Colonic mucosa (tissue), 4 donors: Measurements from ENCODE around the gene YBX2. TPM values are rescaled to one million over a fixed set of nuclear protein-coding genes. Genes with fewer than 3 reads are reported as not detected.
A peak's percentile ranks its signal among the peaks of the same experiment; 100 is the strongest.

ENCODE experiments used
- DNase-seq: peaks from one replicate; pipeline ENCODE4 v3.0.0-alpha.2; 2020
- H3K27ac ChIP-seq: fragments of 200-600 bp; one replicate; pipeline ENCODE4 v1.8.0; 2021
- H3K27me3 ChIP-seq: fragments of 200-600 bp; one replicate; pipeline ENCODE4 v1.8.0; 2021
- H3K36me3 ChIP-seq: fragments of 200-600 bp; one replicate; pipeline ENCODE4 v1.8.0; 2021
- H3K4me1 ChIP-seq: fragments of 200-600 bp; one replicate; pipeline ENCODE4 v1.8.0; 2021; ENCODE audit warnings: mild to moderate bottlenecking
- H3K4me3 ChIP-seq: fragments of 200-600 bp; one replicate; pipeline ENCODE4 v1.8.0; 2021
- H3K9ac ChIP-seq, 2 donors: one replicate each; pipeline ENCODE4 v1.7.0; 2013; ENCODE audit warnings: control low read depth in 2 of 2, low read depth in 2 of 2, low read length in 2 of 2
- H3K9me3 ChIP-seq: fragments of 200-600 bp; one replicate; pipeline ENCODE4 v1.8.0; 2021
- CTCF ChIP-seq: fragments of 200-600 bp; IDR thresholded peaks from one replicate; pipeline ENCODE4 v1.8.0; 2022; ENCODE audit warnings: antibody characterized with exemption, mild to moderate bottlenecking
- intact Hi-C: fragments of 100-400 bp; cut with DNase I; formaldehyde crosslinking; loops from one replicate; pipeline ENCODE4 v1.14.1; 2022
- total RNA-seq, 2 donors: library from RNA; stranded (reverse); fragmentation: NEBNext Ultra II Directional in 1 of 2; extraction: Animal tissue kit (Norgen Biotek cat#: 25700) in 1 of 2; gene quantifications; one replicate each; pipeline ENCODE4 v1.2.1, GENCODE V29; 2021
- donor health status: healthy.
- donor health status: DM: no; HTN: no; CAD: no.
- donor health status: DM: no; HTN: no; CAD: no.

Gene YBX2
- total RNA-seq, 2 donors from 2014 or later = 22.1 to 40.4 TPM

DNA sequence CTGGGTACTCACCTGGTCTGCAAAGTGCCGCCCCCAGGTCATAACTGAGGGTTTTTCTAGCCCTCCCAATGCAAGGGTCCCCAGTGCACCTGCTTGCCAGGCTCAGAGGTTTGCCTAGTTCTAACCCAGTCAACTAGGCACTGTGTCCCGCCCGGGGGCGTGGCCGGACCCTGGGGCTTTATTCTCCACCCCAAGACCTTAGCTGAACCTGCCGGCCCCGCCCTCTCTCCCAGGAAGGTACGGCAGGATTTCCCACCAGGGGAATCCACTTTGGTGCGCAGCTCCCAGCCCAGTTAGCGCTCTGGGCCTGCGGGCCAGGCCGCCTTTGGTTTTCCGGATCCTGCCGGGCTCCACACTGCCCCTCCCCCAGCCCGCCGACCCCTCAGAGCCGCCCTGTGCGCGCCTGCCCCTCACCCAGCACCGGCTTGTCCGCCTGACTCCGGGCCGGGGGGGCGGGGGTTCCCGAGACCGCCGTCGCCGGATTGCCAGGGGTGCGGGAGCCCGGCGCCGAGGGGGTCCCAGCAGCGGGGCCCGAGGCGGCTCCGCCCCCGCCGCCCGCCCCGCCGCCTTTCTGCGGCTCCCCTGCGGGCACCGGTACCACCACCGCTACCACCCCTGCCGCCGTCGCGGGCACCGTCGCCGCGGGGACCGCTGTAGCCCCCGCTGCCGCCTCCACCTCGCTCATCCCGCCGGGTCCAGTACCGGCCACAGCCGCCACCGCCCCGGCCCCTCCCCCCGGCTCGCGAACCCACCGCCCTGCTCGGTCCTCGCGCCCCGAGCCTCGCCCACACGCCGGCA, 424 bp downstream of the YBX2 start:
- H3K27me3 ChIP-seq = peaks cover 4% of the 10 kb centered on the region
- TF ChIP-seq CTCF = no peak
- H3K4me1 ChIP-seq = peaks cover 16% of the 10 kb centered on the region
- H3K9ac ChIP-seq = peak overlapping the region; percentile 43 to 70
- peak; percentile 94 for DNase-seq
- intact Hi-C loops = no loop called here
- H3K9me3 ChIP-seq = no peaks in the 10 kb centered on the region
- H3K36me3 ChIP-seq = no peaks in the 10 kb centered on the region
- H3K27ac ChIP-seq = peak overlapping the region; percentile 76
- H3K4me3 ChIP-seq = peak overlapping the region; percentile 26

- peak overlapping the region in 1 of 2 donors; percentile 70 for H3K9ac ChIP-seq
These were observed 1.3 kb downstream of the YBX2 start for GRCh38 chr17:7293159-7293558.

GRCh38 chr17:7292729-7293128, 1.7 kb downstream of the YBX2 start:
- H3K36me3 ChIP-seq = no peaks in the 10 kb centered on the region
- H3K4me3 ChIP-seq = no peak overlapping the region
- no peak overlapping the region for H3K27ac ChIP-seq
- intact Hi-C loops = no loop called here
- DNase-seq = no peak
- no peak for TF ChIP-seq CTCF
- peak overlapping the region; percentile 24 to 70 for H3K9ac ChIP-seq
- peaks cover 16% of the 10 kb centered on the region for H3K4me1 ChIP-seq
- H3K9me3 ChIP-seq = no peaks in the 10 kb centered on the region
- peaks cover 4% of the 10 kb centered on the region for H3K27me3 ChIP-seq

More at GRCh38 chr17:7293159-7293558, 1.3 kb downstream of the YBX2 start:
- Histone ChIP-seq H3K36me3 (no peaks in the 10 kb centered on the region), H3K27me3 (peaks cover 4% of the 10 kb centered on the region), H3K4me1 (peaks cover 16% of the 10 kb centered on the region), H3K27ac (no peak overlapping the region), H3K4me3 (no peak overlapping the region), H3K9me3 (no peaks in the 10 kb centered on the region)
- intact Hi-C loops = no loop called here
- no peak for DNase-seq
- TF ChIP-seq CTCF = no peak

DNA sequence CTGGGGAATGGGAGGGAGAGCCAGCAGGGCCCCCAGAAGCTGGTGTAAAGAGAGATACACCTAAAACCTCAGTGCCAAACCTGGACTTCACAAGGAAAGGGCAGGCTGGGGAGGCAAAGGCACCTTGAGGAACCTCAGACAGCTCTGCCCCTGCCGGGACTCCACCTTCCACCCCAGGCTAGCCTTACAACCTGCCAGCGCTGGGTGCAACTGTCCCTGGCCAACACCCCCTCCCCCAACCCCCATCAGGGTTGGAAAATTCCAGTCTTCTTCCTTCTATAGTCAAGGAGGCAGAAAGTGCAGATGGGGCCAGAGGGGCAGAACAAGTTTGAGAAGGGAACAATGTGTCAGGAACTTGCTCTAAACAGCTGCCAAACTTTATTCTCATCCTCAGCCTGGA, 2.2 kb downstream of the YBX2 start:
- intact Hi-C loops = no loop called here
- no peak overlapping the region for H3K4me3 ChIP-seq
- no peaks in the 10 kb centered on the region for H3K9me3 ChIP-seq
- TF ChIP-seq CTCF = no peak
- no peak overlapping the region for H3K27ac ChIP-seq
- DNase-seq = no peak
- peak overlapping the region in 1 of 2 donors; percentile 70 for H3K9ac ChIP-seq
- H3K27me3 ChIP-seq = peaks cover 4% of the 10 kb centered on the region
- no peaks in the 10 kb centered on the region for H3K36me3 ChIP-seq
- peaks cover 16% of the 10 kb centered on the region for H3K4me1 ChIP-seq

DNA sequence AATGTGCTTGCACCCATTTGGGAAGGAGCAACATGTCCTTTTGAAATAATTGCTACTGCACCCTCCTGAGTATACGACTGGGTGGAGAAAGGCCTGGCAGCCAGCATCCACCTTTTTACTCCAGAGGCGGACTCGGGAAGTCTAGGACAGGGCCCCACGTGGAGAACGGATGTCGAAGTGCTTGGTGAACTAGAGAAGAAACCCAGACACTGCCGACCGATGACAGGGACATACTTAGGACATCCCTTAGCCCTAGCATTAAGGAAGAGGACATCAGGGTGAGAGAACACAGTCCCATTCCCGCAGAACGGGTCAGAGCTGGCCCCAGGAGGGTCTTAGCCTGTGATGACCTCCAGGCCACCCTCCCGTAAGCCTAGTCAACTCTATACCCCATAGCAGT, 3.8 kb downstream of the YBX2 start:
- Histone ChIP-seq H3K27ac (no peak overlapping the region), H3K4me1 (peaks cover 12% of the 10 kb centered on the region), H3K27me3 (peaks cover 4% of the 10 kb centered on the region), H3K9me3 (no peaks in the 10 kb centered on the region), H3K4me3 (no peak overlapping the region), H3K36me3 (no peaks in the 10 kb centered on the region), H3K9ac (no peak overlapping the region)
- no peak for DNase-seq
- intact Hi-C loops = no loop called here
- no peak for TF ChIP-seq CTCF
